Small intestine (tissue), 7 donors: ENCODE results near the gene HES5. TPM values are rescaled to one million over a fixed set of nuclear protein-coding genes. Genes with fewer than 3 reads are reported as not detected.

ENCODE experiments used
- DNase-seq, 2 donors: peaks; one replicate each; pipeline versions ENCODE4 v3.0.0 to v3.0.0-alpha.2; 2013
- FAIRE-seq: peaks from 2 replicates; lab custom pipeline; 2012; peaks lifted over from hg19 to GRCh38; lab: Jason Lieb, UNC
- H3K27ac ChIP-seq, 3 donors: one replicate each; pipeline ENCODE4 v1.5.1; 2013; ENCODE audit warnings: low read length in 2 of 3, mild to moderate bottlenecking in 2 of 3, control low read depth in 1 of 3, inconsistent platforms in 1 of 3, low read depth in 1 of 3, moderate library complexity in 1 of 3
- H3K27me3 ChIP-seq, 3 donors: one replicate each; pipeline ENCODE4 v1.6.1; 2013; ENCODE audit warnings: low read length in 3 of 3, inconsistent platforms in 1 of 3; ENCODE audit not compliant: control insufficient read depth in 3 of 3, insufficient read depth in 3 of 3
- H3K36me3 ChIP-seq, 3 donors: one replicate each; pipeline ENCODE4 v1.6.1; 2013; ENCODE audit warnings: low read length in 3 of 3, inconsistent platforms in 1 of 3, low read depth in 1 of 3, mild to moderate bottlenecking in 1 of 3, moderate library complexity in 1 of 3; ENCODE audit not compliant: control insufficient read depth in 3 of 3, insufficient read depth in 2 of 3
- H3K4me1 ChIP-seq, 3 donors: one replicate each; pipeline ENCODE4 v1.6.1; 2013; ENCODE audit warnings: low read length in 2 of 3, inconsistent platforms in 1 of 3, low read depth in 1 of 3, mild to moderate bottlenecking in 1 of 3, moderate library complexity in 1 of 3; ENCODE audit not compliant: control insufficient read depth in 3 of 3, insufficient read depth in 2 of 3
- H3K4me3 ChIP-seq, 3 donors: one replicate each; pipeline ENCODE4 v1.5.1; 2013; ENCODE audit warnings: low read length in 3 of 3, control low read depth in 1 of 3, inconsistent platforms in 1 of 3, low read depth in 1 of 3, mild to moderate bottlenecking in 1 of 3, moderate library complexity in 1 of 3
- H3K9me3 ChIP-seq, 2 donors: one replicate each; pipeline ENCODE4 v1.6.1; 2013; ENCODE audit warnings: low read depth in 1 of 2, low read length in 1 of 2; ENCODE audit not compliant: control insufficient read depth in 2 of 2, insufficient read depth in 1 of 2
- WGBS, 3 donors: extraction: QIAGEN DNeasy Blood & Tissue Kit; methylation state at CpG; one replicate each; pipeline ENCODE4 v1.1.7; 2013; 5-methylcytosine and 5-hydroxymethylcytosine counted together
- polyA plus RNA-seq, 4 donors: library from polyadenylated mRNA; stranded (reverse) in 3 of 4; unstranded in 1 of 4; fragments of 200-250 nt in 3 of 4; fragments of 120-200 nt in 1 of 4; gene quantifications; one replicate each; pipeline versions ENCODE4 v1.2.1 to v1.2.3, GENCODE V29; 2013
- donor health status: healthy with polysubstance abuse.
- donor health status: control.
- donor health status: control.
- donor health status: Bipolar disorder and iron deficiency.
- donor health status: healthy.

The HES5 gene
- polyA plus RNA-seq, 4 donors, result 0.19 to 0.30 TPM; not detected in 2

GRCh38 chr1:2496746-2497145 is 33.3 kb downstream of the HES5 start:
- Histone ChIP-seq H3K27me3 (peaks cover 0 to 4% (median 0%) of the 10 kb centered on the region in 3 donors), H3K27ac (no peak overlapping the region), H3K9me3 (no peaks in the 10 kb centered on the region), H3K36me3 (peaks cover 0 to 3% (median 0%) of the 10 kb centered on the region in 3 donors), H3K4me3 (no peak overlapping the region), H3K4me1 (peaks cover 0 to 9% (median 0%) of the 10 kb centered on the region in 3 donors)
- DNase-seq (no peak), FAIRE-seq (no peak)
- WGBS, 3 donors, result 74 to 89% (median 81%) methylated on average over 24 to 26 of the region's 26 CpGs

- DNase-seq (peak in 1 of 2 donors; percentile 17), FAIRE-seq (no peak)
- Histone ChIP-seq H3K9me3 (no peaks in the 10 kb centered on the region), H3K27me3 (peaks cover 0 to 1% (median 0%) of the 10 kb centered on the region in 3 donors), H3K36me3 (peaks cover 0 to 3% (median 0%) of the 10 kb centered on the region in 3 donors), H3K4me1 (peaks cover 0 to 9% (median 0%) of the 10 kb centered on the region in 3 donors), H3K4me3 (no peak overlapping the region), H3K27ac (no peak overlapping the region)
- 62 to 79% (median 63%) methylated on average over 28 of the region's 28 CpGs for WGBS, 3 donors
Measured at GRCh38 chr1:2496087-2496622, 33.9 kb downstream of the HES5 start.

GRCh38 chr1:2495546-2495945 is 34.5 kb downstream of the HES5 start:
- FAIRE-seq (no peak), DNase-seq (no peak)
- Histone ChIP-seq H3K9me3 (no peaks in the 10 kb centered on the region), H3K27me3 (no peaks in the 10 kb centered on the region), H3K4me3 (no peak overlapping the region), H3K36me3 (peaks cover 0 to 3% (median 0%) of the 10 kb centered on the region in 3 donors), H3K27ac (no peak overlapping the region), H3K4me1 (peaks cover 0 to 9% (median 0%) of the 10 kb centered on the region in 3 donors)
- 83 to 92% (median 88%) methylated on average over 7 to 12 of the region's 12 CpGs for WGBS, 3 donors

GRCh38 chr1:2495026-2495425 is 35.0 kb downstream of the HES5 start:
- no peak for DNase-seq
- Histone ChIP-seq H3K4me1 (peaks cover 0 to 9% (median 0%) of the 10 kb centered on the region in 3 donors), H3K36me3 (peaks cover 0 to 3% (median 0%) of the 10 kb centered on the region in 3 donors), H3K4me3 (no peak overlapping the region), H3K27ac (no peak overlapping the region), H3K27me3 (no peaks in the 10 kb centered on the region), H3K9me3 (no peaks in the 10 kb centered on the region)
- WGBS, 3 donors, result 80 to 92% (median 89%) methylated on average over 12 of the region's 12 CpGs
- no peak for FAIRE-seq

- DNase-seq (peak; percentile 21 to 69), FAIRE-seq (no peak)
- Histone ChIP-seq H3K27me3 (no peaks in the 10 kb centered on the region), H3K9me3 (peaks cover 0 to 1% of the 10 kb centered on the region in 2 donors), H3K4me3 (no peak overlapping the region), H3K36me3 (peaks cover 0 to 4% (median 0%) of the 10 kb centered on the region in 3 donors), H3K4me1 (peaks cover 0 to 9% (median 0%) of the 10 kb centered on the region in 3 donors), H3K27ac (no peak overlapping the region)
- 22 to 56% (median 29%) methylated on average over 19 of the region's 19 CpGs for WGBS, 3 donors
Measured at GRCh38 chr1:2494323-2494693, 35.8 kb downstream of the HES5 start.

- Histone ChIP-seq H3K36me3 (peaks cover 0 to 8% (median 0%) of the 10 kb centered on the region in 3 donors), H3K4me3 (no peak overlapping the region), H3K27me3 (no peaks in the 10 kb centered on the region), H3K4me1 (peaks cover 0 to 9% (median 0%) of the 10 kb centered on the region in 3 donors), H3K27ac (no peak overlapping the region), H3K9me3 (peaks cover 0 to 6% of the 10 kb centered on the region in 2 donors)
- DNase-seq (no peak), FAIRE-seq (no peak)
- 50 to 59% (median 59%) methylated on average over 24 of the region's 24 CpGs for WGBS, 3 donors
Measured at GRCh38 chr1:2493691-2494322, 36.3 kb downstream of the HES5 start.

- Histone ChIP-seq H3K27ac (no peak overlapping the region), H3K4me1 (peaks cover 0 to 9% (median 0%) of the 10 kb centered on the region in 3 donors), H3K27me3 (no peaks in the 10 kb centered on the region), H3K4me3 (no peak overlapping the region), H3K9me3 (peaks cover 0 to 12% of the 10 kb centered on the region in 2 donors), H3K36me3 (peaks cover 0 to 8% (median 0%) of the 10 kb centered on the region in 3 donors)
- FAIRE-seq, result no peak
- no peak for DNase-seq
- 57 to 61% (median 61%) methylated on average over 19 of the region's 19 CpGs for WGBS, 3 donors
Measured at GRCh38 chr1:2493218-2493617, 36.8 kb downstream of the HES5 start.

GRCh38 chr1:2492091-2492490 is 38.0 kb downstream of the HES5 start:
- WGBS, 3 donors, result 45 to 65% (median 59%) methylated on average over 13 of the region's 13 CpGs

More at GRCh38 chr1:2492091-2492490, 38.0 kb downstream of the HES5 start:
- Histone ChIP-seq H3K36me3 (peaks cover 0 to 10% (median 0%) of the 10 kb centered on the region in 3 donors), H3K9me3 (peaks cover 0 to 19% of the 10 kb centered on the region in 2 donors), H3K4me1 (peaks cover 0 to 9% (median 0%) of the 10 kb centered on the region in 3 donors), H3K4me3 (no peak overlapping the region), H3K27me3 (no peaks in the 10 kb centered on the region), H3K27ac (no peak overlapping the region)
- DNase-seq (no peak), FAIRE-seq (no peak)
